Measurements from ENCODE around the gene NRG2. TPM values are rescaled to one million over a fixed set of nuclear protein-coding genes. Genes with fewer than 3 reads are reported as not detected.
A peak's percentile ranks its signal among the peaks of the same experiment; 100 is the strongest.

Gene NRG2
- total and polyA plus RNA-seq, 11 donors, result 0.72 to 4.8 (median 3.4) TPM

GRCh38 chr5:139964266-139964993 is 78.7 kb downstream of the NRG2 start:
- ATAC-seq (no peak), DNase-seq (peak in 1 of 5 donors; percentile 5)
- Histone ChIP-seq H3K27ac (no peak overlapping the region), H3K36me3 (no peaks in the 10 kb centered on the region), H3K9me3 (no peaks in the 10 kb centered on the region), H3K27me3 (peaks cover 0 to 5% (median 0%) of the 10 kb centered on the region in 9 donors), H3K4me3 (no peak overlapping the region), H3K4me1 (peaks cover 4 to 43% (median 15%) of the 10 kb centered on the region in 12 donors)
- TF ChIP-seq POLR2A (IDR thresholded peaks at IDR 0.05), result no peak
- no peak for TF ChIP-seq CTCF (IDR thresholded peaks at IDR 0.05)
- WGBS, 4 donors, result 82 to 86% (median 85%) methylated on average over 4 of the region's 4 CpGs
- intact Hi-C loops (cut with DNase I), result loop anchor here in 3 of 10 donors (5.0 to 10.0 kb wide), 3 partner anchors 62 to 100 kb away; no protein-coding TSS in a partner anchor

- intact Hi-C loops (cut with DNase I), result loop anchor here in 3 of 10 donors (5.0 to 10.0 kb wide), 3 partner anchors 60 to 98 kb away; no protein-coding TSS in a partner anchor
These were observed 80.7 kb downstream of the NRG2 start for GRCh38 chr5:139962445-139962844.

GRCh38 chr5:139961435-139962157 is 81.5 kb downstream of the NRG2 start:
- Histone ChIP-seq H3K36me3 (no peaks in the 10 kb centered on the region), H3K4me3 (no peak overlapping the region), H3K4me1 (peaks cover 0 to 31% (median 3%) of the 10 kb centered on the region in 12 donors), H3K27ac (no peak overlapping the region), H3K9me3 (no peaks in the 10 kb centered on the region), H3K27me3 (no peaks in the 10 kb centered on the region)
- TF ChIP-seq CTCF (IDR thresholded peaks at IDR 0.05), result no peak
- TF ChIP-seq POLR2A (IDR thresholded peaks at IDR 0.05), result no peak
- intact Hi-C loops (cut with DNase I), result loop anchor here in 3 of 10 donors (5.0 to 10.0 kb wide), 3 partner anchors 59 to 97 kb away; no protein-coding TSS in a partner anchor
- ATAC-seq (peak in 1 of 4 donors; percentile 39), DNase-seq (peak in 1 of 5 donors; percentile 10)
- WGBS, 4 donors, result 53 to 62% (median 56%) methylated on average over 4 to 5 of the region's 5 CpGs

More at GRCh38 chr5:139962445-139962844, 80.7 kb downstream of the NRG2 start:
- ATAC-seq, result no peak
- TF ChIP-seq CTCF (IDR thresholded peaks at IDR 0.05), result no peak
- no peak for TF ChIP-seq POLR2A (IDR thresholded peaks at IDR 0.05)
- WGBS, 4 donors, result 61 to 71% (median 68%) methylated on average over 1 of the region's 1 CpG
- DNase-seq, result peak in 1 of 5 donors; percentile 5
- no peaks in the 10 kb centered on the region for H3K27me3 ChIP-seq
- no peaks in the 10 kb centered on the region for H3K36me3 ChIP-seq
- H3K27ac ChIP-seq, result no peak overlapping the region
- H3K4me1 ChIP-seq, result peaks cover 0 to 31% (median 3%) of the 10 kb centered on the region in 12 donors
- H3K4me3 ChIP-seq, result no peak overlapping the region
- no peaks in the 10 kb centered on the region for H3K9me3 ChIP-seq
